Anterior cingulate cortex (tissue), 58 donors: ENCODE data around the gene NAV2.
A peak's percentile ranks its signal among the peaks of the same experiment; 100 is the strongest.

Experiments used
- DNase-seq, 58 donors: peaks; one replicate each; lab custom pipeline; 2025; lab: John Stamatoyannopoulos, UW

Gene NAV2

DNA sequence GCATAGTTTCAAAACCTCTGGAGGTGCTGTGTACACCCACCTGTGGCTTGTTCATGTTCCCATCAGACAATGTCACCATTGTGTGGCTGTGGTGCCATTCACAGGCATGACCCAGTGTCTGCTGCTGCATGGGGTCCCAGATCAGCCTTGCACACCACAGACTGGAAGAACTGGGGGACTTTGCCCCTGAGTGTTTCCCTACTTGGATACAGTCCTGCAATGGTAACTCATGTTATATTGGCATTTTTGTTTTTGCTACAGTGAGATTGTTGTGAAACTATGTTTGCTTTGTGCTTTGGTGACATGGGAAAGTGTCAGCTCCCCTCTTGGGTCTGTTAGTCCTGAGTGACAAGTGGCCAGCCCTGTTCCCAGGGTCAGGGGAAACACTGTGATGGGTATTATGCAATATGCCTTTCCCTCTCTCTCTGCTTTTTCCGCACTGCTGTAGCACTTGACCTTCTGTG, 108.8 kb downstream of the NAV2 start:
- no peak for DNase-seq

DNA sequence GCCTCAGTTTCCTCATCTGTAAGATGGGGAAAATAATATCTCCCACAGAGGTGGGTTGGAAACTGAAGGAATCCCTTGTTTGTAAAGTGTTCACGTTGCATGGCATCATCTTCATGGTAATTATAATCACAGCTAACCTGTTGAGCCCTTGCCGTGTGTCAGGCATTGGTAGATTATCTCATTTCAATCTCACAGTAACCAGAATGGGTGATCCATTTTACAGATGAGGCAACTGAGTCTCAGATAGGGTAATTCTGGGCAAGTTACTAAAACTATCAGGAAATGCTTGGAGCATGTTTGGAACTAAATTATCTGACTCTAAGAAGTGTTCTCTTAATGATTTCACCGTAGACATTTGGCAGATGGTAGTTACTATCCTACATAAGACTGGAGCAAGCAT, 109.4 kb downstream of the NAV2 start:
- no peak for DNase-seq

- DNase-seq, result peak in 1 of 58 donors; percentile 9
Measured at GRCh38 chr11:19822531-19822930, 109.9 kb downstream of the NAV2 start.

- DNase-seq, result no peak
Measured at GRCh38 chr11:19826606-19827005, 114.0 kb downstream of the NAV2 start.

GRCh38 chr11:19827399-19828135, 114.9 kb downstream of the NAV2 start:
- DNase-seq, result no peak

DNA sequence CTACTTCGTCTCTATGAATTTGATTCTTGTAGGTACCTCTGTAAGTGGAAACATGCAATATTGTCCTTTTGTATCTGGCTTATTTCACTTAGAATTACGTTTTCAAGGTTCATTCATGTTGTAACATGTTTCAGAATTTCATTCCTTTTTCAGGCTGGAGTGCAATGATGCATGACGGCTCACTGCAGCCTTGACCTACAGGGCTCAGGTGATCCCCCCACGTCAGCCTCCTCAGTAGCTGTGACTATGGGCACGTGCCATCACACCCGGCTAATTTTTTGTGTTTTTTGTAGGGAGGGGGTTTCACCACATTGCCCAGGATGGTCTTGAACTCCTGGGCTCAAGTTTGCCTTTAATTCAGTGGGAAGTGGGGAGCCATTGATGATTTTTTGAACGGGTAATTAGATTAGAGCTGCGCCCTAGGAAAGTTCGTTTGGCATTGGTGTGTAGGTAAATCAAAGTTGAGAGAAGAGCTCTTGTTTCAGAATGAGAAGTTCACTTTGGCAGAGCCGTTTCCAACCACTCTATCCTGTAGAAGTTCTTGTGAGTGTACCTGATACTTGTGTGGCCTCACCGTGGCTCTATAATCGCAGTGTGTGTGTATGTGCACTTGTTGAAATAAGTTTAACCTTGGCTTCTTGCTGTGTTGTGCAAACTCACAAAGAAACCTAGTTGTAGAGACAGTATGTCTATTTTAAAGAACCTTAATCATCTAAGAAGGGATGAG, 115.9 kb downstream of the NAV2 start:
- no peak for DNase-seq

DNA sequence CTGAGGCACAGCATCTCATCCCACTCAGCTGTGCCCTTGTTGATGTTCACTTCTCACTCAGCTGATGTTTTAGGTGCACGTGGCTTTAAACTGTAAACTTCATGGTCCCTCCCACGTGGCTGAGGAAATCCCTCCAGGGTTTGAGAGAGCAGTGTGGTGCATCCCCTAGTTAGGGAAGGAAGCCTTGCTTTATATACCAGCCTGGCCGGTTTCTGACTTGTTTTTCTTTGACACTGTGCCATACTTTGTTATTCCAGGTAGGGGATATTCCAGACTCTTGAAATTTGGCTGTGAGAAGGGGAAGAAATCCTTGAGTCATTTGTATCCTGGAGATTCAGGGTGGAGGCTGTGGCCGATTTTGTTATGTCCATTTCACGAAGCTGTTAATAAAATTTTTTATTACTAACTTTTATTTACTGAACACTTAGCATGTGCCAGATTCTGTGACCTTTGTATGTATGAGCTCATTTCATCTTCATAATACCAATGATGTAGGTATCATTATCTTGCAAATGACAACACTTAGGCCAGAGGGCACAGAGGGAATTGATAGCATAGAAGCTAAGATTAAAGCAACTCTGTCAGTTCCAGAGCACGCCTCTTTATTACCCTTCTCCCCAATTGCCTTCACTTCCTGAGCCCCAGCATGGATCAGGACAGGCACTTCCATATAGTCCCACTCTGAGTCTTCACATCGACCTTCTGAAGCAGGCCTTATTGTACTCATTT, 116.6 kb downstream of the NAV2 start:
- DNase-seq, result no peak

- DNase-seq, result peak in 41 of 58 donors; percentile 6 to 79 (median 38)
Measured at GRCh38 chr11:19832086-19832750, 119.6 kb downstream of the NAV2 start.

- DNase-seq, result no peak
Measured at GRCh38 chr11:19832901-19833300, 120.3 kb downstream of the NAV2 start.

DNA sequence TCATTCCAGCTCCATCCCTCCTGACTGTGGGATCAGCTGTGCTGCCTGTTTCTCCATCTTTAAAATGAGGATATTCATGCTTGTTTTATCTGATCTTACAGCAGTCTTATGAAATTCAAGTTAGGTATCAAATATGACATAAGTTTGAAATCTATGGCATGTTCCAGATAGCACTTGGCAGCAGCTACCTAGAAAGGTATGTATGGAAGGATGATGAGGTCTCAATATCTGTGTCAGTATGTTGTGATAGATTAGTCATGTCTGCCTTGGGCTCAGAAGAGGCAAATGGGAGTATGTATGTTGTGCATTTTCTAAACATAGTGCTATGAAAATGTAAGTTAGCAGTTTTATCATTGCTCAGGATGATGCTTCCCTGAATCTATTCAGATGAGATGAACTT, 122.1 kb downstream of the NAV2 start:
- no peak for DNase-seq

GRCh38 chr11:19836666-19837065, 124.0 kb downstream of the NAV2 start:
- DNase-seq, result no peak

DNA sequence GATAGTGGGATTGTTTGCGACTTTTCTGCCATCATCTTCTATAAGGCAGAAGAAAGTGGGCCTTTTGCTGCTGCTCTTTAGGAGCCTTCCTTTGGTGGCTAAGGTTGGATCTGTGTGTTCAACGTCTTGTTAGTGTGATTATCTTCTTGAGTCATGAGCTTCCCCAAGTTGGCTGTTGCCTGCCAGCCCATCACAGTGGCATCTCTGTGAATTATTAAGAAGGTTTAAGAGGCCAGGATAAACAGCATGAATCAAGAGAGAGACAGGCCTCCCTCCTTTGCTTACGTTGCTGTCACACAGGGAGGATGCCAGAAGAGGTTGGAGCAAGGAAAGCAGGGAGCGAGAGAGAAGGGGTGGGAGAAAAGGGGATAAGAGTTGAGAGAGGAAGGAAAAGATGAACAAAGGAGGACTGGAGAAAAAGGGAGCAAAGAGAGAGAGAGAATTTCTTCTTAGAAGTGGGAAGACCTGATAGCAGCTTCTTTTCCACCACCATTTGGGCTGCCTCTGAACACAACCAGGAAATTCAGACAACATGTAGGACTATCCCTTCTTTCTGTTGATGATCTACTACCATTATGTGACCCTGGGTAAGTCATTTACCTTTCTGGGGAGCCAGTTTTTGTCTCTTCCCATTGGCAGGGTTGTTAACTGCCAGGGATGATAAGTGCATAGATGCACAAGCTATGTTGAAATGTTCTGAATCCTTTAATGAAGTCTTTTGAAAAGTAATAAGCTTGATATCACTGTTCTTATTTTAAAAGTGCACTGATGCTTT, 126.5 kb downstream of the NAV2 start:
- DNase-seq, result no peak

GRCh38 chr11:19840961-19841360, 128.3 kb downstream of the NAV2 start:
- DNase-seq, result no peak

DNA sequence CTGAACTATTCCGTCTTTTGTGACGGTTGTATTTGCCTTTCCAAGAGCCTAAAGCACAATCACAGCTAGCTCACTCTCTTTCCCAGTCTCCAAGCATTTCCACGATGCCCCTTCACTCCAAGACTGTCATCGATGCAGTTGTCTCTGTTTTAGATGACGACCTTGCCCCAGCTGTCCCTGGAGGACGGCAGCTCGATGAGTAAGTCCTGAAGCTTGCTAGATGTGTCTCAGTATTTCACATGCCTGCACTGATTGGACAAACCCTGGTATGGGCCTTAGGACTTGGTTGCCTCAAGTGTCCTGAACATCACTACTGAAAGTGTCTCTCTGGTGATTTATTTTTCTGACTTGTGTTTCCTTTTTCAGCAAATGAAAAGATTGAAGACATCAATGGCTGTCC, 129.9 kb downstream of the NAV2 start:
- DNase-seq, result no peak

GRCh38 chr11:19843079-19843478, 130.4 kb downstream of the NAV2 start:
- no peak for DNase-seq

- no peak for DNase-seq
Measured at GRCh38 chr11:19844012-19844411, 131.4 kb downstream of the NAV2 start.

GRCh38 chr11:19844806-19845205, 132.2 kb downstream of the NAV2 start:
- DNase-seq, result peak in 7 of 58 donors; percentile 5 to 86 (median 23)

DNA sequence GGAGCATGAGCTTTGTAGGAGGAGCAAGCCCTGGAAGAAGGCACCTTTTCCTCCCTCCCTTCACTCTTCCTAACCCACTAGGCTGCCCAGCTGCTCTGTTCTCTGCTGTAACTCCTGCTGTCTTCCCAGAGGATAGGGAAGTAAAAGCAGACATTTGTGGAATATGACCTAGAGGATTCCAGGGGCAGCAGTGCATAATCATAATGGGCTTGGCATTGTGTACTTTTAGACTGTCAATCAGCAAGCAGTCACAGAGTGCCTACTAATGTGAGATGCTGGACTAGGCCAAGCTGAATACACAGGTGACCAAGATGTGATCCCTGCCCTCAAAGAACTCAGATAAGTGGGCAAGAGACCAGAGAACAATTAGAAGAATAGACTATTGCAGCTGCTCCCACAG, 133.0 kb downstream of the NAV2 start:
- no peak for DNase-seq

GRCh38 chr11:19846654-19847305, 134.1 kb downstream of the NAV2 start:
- DNase-seq, result peak in 28 of 58 donors; percentile 8 to 80 (median 47)
